Prostate gland (tissue), 2 donors: ENCODE results near the gene MANBA.

Experiments used
- CTCF ChIP-seq, 4 experiments: fragments of 200-600 bp in 2 of 4; fragments of 450-650 bp in 2 of 4; sonication (generic) in 2 of 4; IDR thresholded peaks; 1 replicate in 3 of 4; 2 replicates in 1 of 4; pipeline ENCODE4 v1.5.1; 2016 to 2019; ENCODE audit warnings: antibody characterized with exemption in 4 of 4, mild to moderate bottlenecking in 2 of 4, moderate library complexity in 2 of 4
- POLR2A ChIP-seq: fragments of 450-650 bp; IDR thresholded peaks from one replicate; pipeline ENCODE4 v1.6.1; 2016; ENCODE audit warnings: antibody characterized with exemption, mild to moderate bottlenecking
- POLR2AphosphoS5 ChIP-seq: sonication (generic); formaldehyde crosslinking; IDR thresholded peaks from one replicate; pipeline ENCODE4 v1.6.1; 2017; ENCODE audit warnings: antibody characterized with exemption

- TF ChIP-seq POLR2A (no peak), POLR2AphosphoS5 (no peak), CTCF (IDR thresholded peaks at IDR 0.05) (peak in 2 of 4 experiments; percentile 23 to 35)
Observed at GRCh38 chr4:102625232-102625930, 135.4 kb downstream of the MANBA start.
